Heart left ventricle (tissue), 13 donors: ENCODE measurements around the gene C6orf163.

ENCODE experiments used
- POLR2A ChIP-seq, 2 donors: fragments of 450-650 bp; IDR thresholded peaks; one replicate each; pipeline ENCODE4 v1.6.1; 2017; ENCODE audit warnings: antibody characterized with exemption in 2 of 2, mild to moderate bottlenecking in 2 of 2, moderate library complexity in 2 of 2
- TF ChIP-seq, protein P1 (sequence below), 12 donors: fragments of 200-600 bp; sonication (generic) in 4 of 12; IDR thresholded peaks; one replicate each; pipeline versions ENCODE4 v1.5.0 to v1.8.0; 2018 to 2022; ENCODE audit warnings: antibody characterized with exemption in 12 of 12, mild to moderate bottlenecking in 5 of 12
- donor health status: ischemic (EF 13 %, LVEDD 7.1; RV severe dilation, severe dysfunction).
- donor health status: DM: no; HTN: yes; CAD: no.
- donor health status: DM: no; HTN: no; CAD: no.
- donor health status: ischemic (EF 25% LVEDD 6.9; RV normal size, moderate dysfunction).
- donor health status: ischemic (EF 25% LVEDD 5.7; RV mildly dilated, moderate dysfunction).
- donor health status: ischemic (EF 35%, LVEDD 5.7; RV mildly dilated, moderate dysfunction).
- donor health status: nonischemic (EF 11% LVEDD 7.7; RV severe dilation, severe dysfunction).
- donor health status: DM: yes; HTN: yes; CAD: no.
- donor health status: PGD.
- donor health status: ischemic (EF 29% LVEDD 5.4; RV normal size, mild dysfunction).
- donor health status: nonischemic (EF 23%, LVEDD 6.1; RV moderate dilation, normal function).

DNA sequence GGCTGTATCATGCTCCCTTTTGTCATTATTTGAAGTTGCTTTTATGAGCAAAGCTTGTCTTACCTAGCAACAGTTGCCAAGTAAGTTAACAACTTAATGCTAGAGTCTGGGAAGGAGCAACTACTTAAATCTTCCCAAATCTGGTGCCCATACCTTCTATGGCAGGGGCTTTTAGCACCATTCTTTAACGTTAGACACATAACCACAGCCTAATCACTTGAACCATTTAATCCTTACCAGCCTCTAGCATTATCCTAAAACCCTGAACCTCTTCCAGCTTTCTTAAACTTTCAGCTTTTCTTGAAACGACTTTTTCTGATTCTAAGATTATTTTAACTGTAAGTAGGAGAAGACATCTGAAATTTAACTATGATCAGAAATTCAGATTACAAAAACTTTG lies at the start of gene C6orf163:
- TF ChIP-seq, protein P1, sequence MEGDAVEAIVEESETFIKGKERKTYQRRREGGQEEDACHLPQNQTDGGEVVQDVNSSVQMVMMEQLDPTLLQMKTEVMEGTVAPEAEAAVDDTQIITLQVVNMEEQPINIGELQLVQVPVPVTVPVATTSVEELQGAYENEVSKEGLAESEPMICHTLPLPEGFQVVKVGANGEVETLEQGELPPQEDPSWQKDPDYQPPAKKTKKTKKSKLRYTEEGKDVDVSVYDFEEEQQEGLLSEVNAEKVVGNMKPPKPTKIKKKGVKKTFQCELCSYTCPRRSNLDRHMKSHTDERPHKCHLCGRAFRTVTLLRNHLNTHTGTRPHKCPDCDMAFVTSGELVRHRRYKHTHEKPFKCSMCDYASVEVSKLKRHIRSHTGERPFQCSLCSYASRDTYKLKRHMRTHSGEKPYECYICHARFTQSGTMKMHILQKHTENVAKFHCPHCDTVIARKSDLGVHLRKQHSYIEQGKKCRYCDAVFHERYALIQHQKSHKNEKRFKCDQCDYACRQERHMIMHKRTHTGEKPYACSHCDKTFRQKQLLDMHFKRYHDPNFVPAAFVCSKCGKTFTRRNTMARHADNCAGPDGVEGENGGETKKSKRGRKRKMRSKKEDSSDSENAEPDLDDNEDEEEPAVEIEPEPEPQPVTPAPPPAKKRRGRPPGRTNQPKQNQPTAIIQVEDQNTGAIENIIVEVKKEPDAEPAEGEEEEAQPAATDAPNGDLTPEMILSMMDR (IDR thresholded peaks at IDR 0.05), result no peak
- TF ChIP-seq POLR2A (IDR thresholded peaks at IDR 0.05), result no peak
